GM19463 (cell line): ENCODE data around the gene YLPM1.

Experiments
- ATAC-seq: cut with Tn5 transposase; IDR thresholded peaks from one replicate; pipeline ENCODE4 v1.9.1; 2021; ENCODE audit warnings: mild to moderate bottlenecking, moderate library complexity; ENCODE audit not compliant: unreplicated experiment

Gene YLPM1

GRCh38 chr14:74792249-74793039 lies 29.3 kb downstream of the YLPM1 start:
- no peak for ATAC-seq

- ATAC-seq, result no peak
These were observed 30.5 kb downstream of the YLPM1 start for GRCh38 chr14:74793506-74794155.

GRCh38 chr14:74794947-74795346 lies 31.8 kb downstream of the YLPM1 start:
- no peak for ATAC-seq

GRCh38 chr14:74799765-74800164 lies 36.6 kb downstream of the YLPM1 start:
- no peak for ATAC-seq

GRCh38 chr14:74800780-74801179 lies 37.7 kb downstream of the YLPM1 start:
- no peak for ATAC-seq

GRCh38 chr14:74801396-74801795 lies 38.3 kb downstream of the YLPM1 start:
- ATAC-seq, result no peak

GRCh38 chr14:74804219-74804825 lies 41.2 kb downstream of the YLPM1 start:
- no peak for ATAC-seq

- no peak for ATAC-seq
These were observed 44.9 kb downstream of the YLPM1 start for GRCh38 chr14:74807853-74808545.

GRCh38 chr14:74816124-74816523 lies 53.0 kb downstream of the YLPM1 start:
- no peak for ATAC-seq

GRCh38 chr14:74820288-74820687 lies 57.2 kb downstream of the YLPM1 start:
- ATAC-seq, result no peak

GRCh38 chr14:74821267-74821915 lies 58.3 kb downstream of the YLPM1 start:
- ATAC-seq, result no peak

- no peak for ATAC-seq
These were observed 61.9 kb downstream of the YLPM1 start for GRCh38 chr14:74824997-74825396.

GRCh38 chr14:74826574-74826973 lies 63.5 kb downstream of the YLPM1 start:
- ATAC-seq, result no peak

GRCh38 chr14:74829251-74829650 lies 66.1 kb downstream of the YLPM1 start:
- ATAC-seq, result no peak

- no peak for ATAC-seq
These were observed 69.7 kb downstream of the YLPM1 start for GRCh38 chr14:74832849-74833248.

GRCh38 chr14:74834692-74835392 lies 71.7 kb downstream of the YLPM1 start:
- no peak for ATAC-seq

GRCh38 chr14:74835645-74836250 lies 72.6 kb downstream of the YLPM1 start:
- ATAC-seq, result no peak

GRCh38 chr14:74836251-74836960 lies 73.3 kb downstream of the YLPM1 start:
- ATAC-seq, result no peak

- ATAC-seq, result no peak
These were observed 75.0 kb downstream of the YLPM1 start for GRCh38 chr14:74838166-74838565.
